HG03045 (cell line): Measurements from ENCODE around the gene ST8SIA4.

ENCODE experiments used
- ATAC-seq: cut with Tn5 transposase; IDR thresholded peaks from one replicate; pipeline ENCODE4 v1.9.1; 2021; ENCODE audit warnings: mild to moderate bottlenecking, moderate library complexity; ENCODE audit not compliant: unreplicated experiment

Gene ST8SIA4

GRCh38 chr5:100832252-100833230, 70.5 kb downstream of the ST8SIA4 start:
- no peak for ATAC-seq

- ATAC-seq = no peak
Measured at GRCh38 chr5:100828898-100829356, 74.2 kb downstream of the ST8SIA4 start.

- peak; percentile 76 for ATAC-seq
Measured at GRCh38 chr5:100828071-100828897, 74.8 kb downstream of the ST8SIA4 start.

GRCh38 chr5:100827481-100827889, 75.6 kb downstream of the ST8SIA4 start:
- peak; percentile 31 for ATAC-seq

- ATAC-seq = no peak
Measured at GRCh38 chr5:100826133-100826532, 76.9 kb downstream of the ST8SIA4 start.

GRCh38 chr5:100824635-100825034, 78.4 kb downstream of the ST8SIA4 start:
- no peak for ATAC-seq

- no peak for ATAC-seq
Measured at GRCh38 chr5:100823812-100824211, 79.3 kb downstream of the ST8SIA4 start.

GRCh38 chr5:100821751-100822150, 81.3 kb downstream of the ST8SIA4 start:
- no peak for ATAC-seq

GRCh38 chr5:100818340-100818739, 84.7 kb downstream of the ST8SIA4 start:
- no peak for ATAC-seq

GRCh38 chr5:100803397-100803796, 99.7 kb downstream of the ST8SIA4 start:
- ATAC-seq = no peak

- ATAC-seq = no peak
Measured at GRCh38 chr5:100802208-100802607, 100.9 kb downstream of the ST8SIA4 start.

GRCh38 chr5:100800562-100800961, 102.5 kb downstream of the ST8SIA4 start:
- peak; percentile 82 for ATAC-seq

GRCh38 chr5:100799166-100799565, 103.9 kb downstream of the ST8SIA4 start:
- ATAC-seq = no peak

GRCh38 chr5:100797861-100798260, 105.2 kb downstream of the ST8SIA4 start:
- no peak for ATAC-seq

- no peak for ATAC-seq
Measured at GRCh38 chr5:100796851-100797250, 106.2 kb downstream of the ST8SIA4 start.

- ATAC-seq = no peak
Measured at GRCh38 chr5:100794844-100795243, 108.2 kb downstream of the ST8SIA4 start.

- ATAC-seq = no peak
Measured at GRCh38 chr5:100794218-100794617, 108.9 kb downstream of the ST8SIA4 start.

GRCh38 chr5:100792781-100793180, 110.3 kb downstream of the ST8SIA4 start:
- ATAC-seq = no peak

GRCh38 chr5:100791391-100791790, 111.7 kb downstream of the ST8SIA4 start:
- no peak for ATAC-seq

- no peak for ATAC-seq
Measured at GRCh38 chr5:100790951-100791350, 112.1 kb downstream of the ST8SIA4 start.

- peak; percentile 84 for ATAC-seq
Measured at GRCh38 chr5:100790170-100790665, 112.9 kb downstream of the ST8SIA4 start.
